Trophoblast cell (in vitro differentiated cells and primary cell): Measurements from ENCODE around the gene PDZD4.

Experiments
- DNase-seq, 2 donors: peaks; one replicate each; pipeline ENCODE4 v3.0.0-alpha.2; 2016
- H2AFZ ChIP-seq: 2 replicates; pipeline ENCODE4 v1.6.1; 2013; ENCODE audit warnings: low read length, moderate library complexity, mild to moderate bottlenecking; ENCODE audit not compliant: insufficient read depth, poor library complexity
- H2AK5ac ChIP-seq: 2 replicates; pipeline ENCODE4 v1.6.1; 2013; ENCODE audit warnings: mild to moderate bottlenecking, low read length
- H2BK120ac ChIP-seq: 2 replicates; pipeline ENCODE4 v1.6.1; 2013; ENCODE audit warnings: low read length, mild to moderate bottlenecking, moderate library complexity; ENCODE audit not compliant: insufficient read depth, poor library complexity
- H2BK12ac ChIP-seq: 2 replicates; pipeline ENCODE4 v1.6.1; 2013; ENCODE audit warnings: mild to moderate bottlenecking, low read length, moderate library complexity
- H2BK5ac ChIP-seq: 2 replicates; pipeline ENCODE4 v1.6.1; 2013; ENCODE audit warnings: low read length, low read depth, moderate library complexity, mild to moderate bottlenecking; ENCODE audit not compliant: poor library complexity
- H3K14ac ChIP-seq: 2 replicates; pipeline ENCODE4 v1.6.1; 2013; ENCODE audit warnings: mild to moderate bottlenecking, low read length
- H3K18ac ChIP-seq: 2 replicates; pipeline ENCODE4 v1.6.1; 2013; ENCODE audit warnings: mild to moderate bottlenecking, low read length
- H3K23ac ChIP-seq: 2 replicates; pipeline ENCODE4 v1.6.1; 2013; ENCODE audit warnings: low read length
- H3K27ac ChIP-seq: 2 replicates; pipeline ENCODE4 v1.5.1; 2013; ENCODE audit warnings: low read depth, mild to moderate bottlenecking, inconsistent platforms, low read length, moderate library complexity
- H3K27me3 ChIP-seq: 2 replicates; pipeline ENCODE4 v1.6.1; 2013; ENCODE audit warnings: inconsistent platforms, mild to moderate bottlenecking, low read length, moderate library complexity; ENCODE audit not compliant: insufficient read depth
- H3K36me3 ChIP-seq, 2 experiments: 1 replicate in 1 of 2; 2 replicates in 1 of 2; pipeline ENCODE4 v1.6.1; 2013; ENCODE audit warnings: low read length in 2 of 2, mild to moderate bottlenecking in 2 of 2, moderate library complexity in 1 of 2; ENCODE audit not compliant: insufficient read depth in 2 of 2, control insufficient read depth in 1 of 2
- H3K4ac ChIP-seq: 2 replicates; pipeline ENCODE4 v1.6.1; 2013; ENCODE audit warnings: low read depth, mild to moderate bottlenecking, low read length, moderate library complexity
- H3K4me1 ChIP-seq, 2 experiments: 1 replicate in 1 of 2; 2 replicates in 1 of 2; pipeline ENCODE4 v1.6.1; 2013; ENCODE audit warnings: low read length in 2 of 2, mild to moderate bottlenecking in 2 of 2, moderate library complexity in 1 of 2; ENCODE audit not compliant: insufficient read depth in 2 of 2, control insufficient read depth in 1 of 2
- H3K4me2 ChIP-seq: 2 replicates; pipeline ENCODE4 v1.6.1; 2013; ENCODE audit warnings: inconsistent platforms, mild to moderate bottlenecking, low read length, moderate library complexity
- H3K4me3 ChIP-seq: 2 replicates; pipeline ENCODE4 v1.5.1; 2013; ENCODE audit warnings: mild to moderate bottlenecking, low read depth, low read length, inconsistent platforms
- H3K79me1 ChIP-seq: one replicate; pipeline ENCODE4 v1.6.1; 2013; ENCODE audit warnings: low read length
- H3K79me2 ChIP-seq: 2 replicates; pipeline ENCODE4 v1.6.1; 2013; ENCODE audit warnings: low read length, mild to moderate bottlenecking; ENCODE audit not compliant: control insufficient read depth, insufficient read depth, poor library complexity
- H3K9ac ChIP-seq: 2 replicates; pipeline ENCODE4 v1.6.1; 2013; ENCODE audit warnings: mild to moderate bottlenecking, low read length
- H3K9me3 ChIP-seq: 2 replicates; pipeline ENCODE4 v1.6.1; 2013; ENCODE audit warnings: low read depth, mild to moderate bottlenecking, control low read depth, inconsistent platforms, low read length; ENCODE audit not compliant: insufficient read depth
- H4K12ac ChIP-seq: 2 replicates; pipeline ENCODE4 v1.6.1; 2013; ENCODE audit warnings: low read depth, mild to moderate bottlenecking, low read length, moderate library complexity
- H4K8ac ChIP-seq: 2 replicates; pipeline ENCODE4 v1.6.1; 2013; ENCODE audit warnings: low read depth, mild to moderate bottlenecking, low read length, moderate library complexity
- H4K91ac ChIP-seq: one replicate; pipeline ENCODE4 v1.6.1; 2013; ENCODE audit warnings: low read depth, mild to moderate bottlenecking, low read length, moderate library complexity
- WGBS: extraction: QIAGEN DNeasy Blood & Tissue Kit; methylation state at CpG from one replicate; pipeline ENCODE4 v1.1.7; 2013; ENCODE audit warnings: missing lambda C conversion rate; ENCODE audit not compliant: insufficient read length, insufficient coverage; ENCODE audit errors: extremely low coverage; 5-methylcytosine and 5-hydroxymethylcytosine counted together

Gene PDZD4

DNA sequence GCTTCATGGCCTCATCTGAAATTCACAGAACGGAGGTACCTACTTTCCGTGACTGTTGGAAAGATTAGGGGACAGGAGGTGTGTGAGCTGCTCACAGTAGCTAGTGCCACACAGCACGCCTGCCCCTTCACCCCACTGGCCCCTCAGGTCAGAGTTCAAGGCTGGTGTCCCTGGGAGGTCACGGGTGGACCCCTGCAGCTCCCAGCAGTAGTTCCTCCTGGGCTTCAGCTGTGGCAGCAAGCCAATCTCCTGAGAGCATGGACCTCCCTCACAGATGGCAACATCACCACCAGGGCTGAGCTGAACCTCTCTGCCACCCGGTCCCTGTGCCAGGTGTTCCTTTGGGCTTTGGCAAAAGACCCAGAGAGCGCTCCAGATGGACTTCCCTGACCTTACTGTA, 38.0 kb downstream of the PDZD4 start:
- H3K36me3 ChIP-seq = peaks cover 35 to 46% of the 10 kb centered on the region in 2 experiments
- H3K4me3 ChIP-seq = no peak overlapping the region
- H3K23ac ChIP-seq = no peak overlapping the region
- no peak overlapping the region for H3K27ac ChIP-seq
- H3K18ac ChIP-seq = no peak overlapping the region
- H3K4ac ChIP-seq = no peak overlapping the region
- no peak overlapping the region for H3K9ac ChIP-seq
- no peak overlapping the region for H2AK5ac ChIP-seq
- H3K4me1 ChIP-seq = peaks cover 0 to 5% of the 10 kb centered on the region in 2 experiments
- H3K9me3 ChIP-seq = no peaks in the 10 kb centered on the region
- H3K79me2 ChIP-seq = peaks cover 9% of the 10 kb centered on the region
- no peak for DNase-seq
- H2BK120ac ChIP-seq = no peak overlapping the region
- no CpG with 5 or more reads among the region's 6 CpGs for WGBS
- H3K79me1 ChIP-seq = peaks cover 10% of the 10 kb centered on the region
- H2AFZ ChIP-seq = no peak overlapping the region
- no peak overlapping the region for H4K8ac ChIP-seq
- no peak overlapping the region for H2BK12ac ChIP-seq
- H3K14ac ChIP-seq = no peak overlapping the region
- H3K27me3 ChIP-seq = no peaks in the 10 kb centered on the region
- H4K12ac ChIP-seq = no peak overlapping the region
- no peak overlapping the region for H2BK5ac ChIP-seq
- H4K91ac ChIP-seq = no peak overlapping the region
- H3K4me2 ChIP-seq = no peak overlapping the region

DNA sequence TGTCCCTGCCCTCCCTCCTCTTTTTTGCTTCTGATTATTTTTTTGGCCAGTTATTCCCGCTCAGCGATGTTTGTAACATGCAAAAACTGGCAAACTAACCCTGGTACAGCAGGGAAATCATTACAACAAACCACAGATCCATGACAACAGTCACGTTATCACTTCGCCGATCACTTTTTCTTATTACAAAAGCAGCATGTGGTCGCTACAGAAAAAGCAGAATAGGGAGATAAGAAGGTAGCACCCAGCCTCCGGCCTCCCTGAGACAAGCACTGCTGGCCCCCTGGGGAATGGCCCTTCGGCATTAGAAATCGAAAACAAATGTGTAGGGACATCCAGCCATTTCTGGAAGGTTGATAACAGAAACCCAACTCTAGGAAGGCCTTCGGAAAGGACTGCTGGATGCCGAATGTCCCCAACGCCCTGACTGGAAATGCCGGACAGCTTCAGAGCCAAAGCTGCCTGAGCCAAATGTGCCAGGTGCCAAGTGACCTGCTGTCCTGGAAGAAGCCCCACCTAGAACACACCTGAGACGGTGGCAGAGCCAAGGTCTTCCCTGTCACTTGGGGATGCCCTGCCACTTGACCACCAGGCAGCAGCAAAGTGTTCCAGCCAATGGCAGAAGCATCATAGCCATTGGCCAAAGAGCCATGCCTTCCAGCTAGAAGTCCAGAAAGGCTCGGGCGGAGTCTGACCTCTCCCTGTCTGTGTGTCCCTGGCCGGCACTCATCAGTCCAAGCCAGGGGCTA, 39.1 kb downstream of the PDZD4 start:
- Histone ChIP-seq H3K14ac (no peak overlapping the region), H3K23ac (no peak overlapping the region), H2BK120ac (no peak overlapping the region), H3K4ac (peak overlapping the region; percentile 14), H4K91ac (no peak overlapping the region), H4K12ac (no peak overlapping the region), H3K4me3 (no peak overlapping the region), H2AK5ac (no peak overlapping the region), H3K9ac (no peak overlapping the region), H2BK5ac (no peak overlapping the region), H3K4me2 (no peak overlapping the region), H3K79me1 (peaks cover 10% of the 10 kb centered on the region), H2BK12ac (no peak overlapping the region), H3K79me2 (peaks cover 9% of the 10 kb centered on the region), H3K36me3 (peaks cover 39 to 46% of the 10 kb centered on the region in 2 experiments), H3K27ac (no peak overlapping the region), H3K27me3 (no peaks in the 10 kb centered on the region), H4K8ac (no peak overlapping the region), H3K18ac (no peak overlapping the region), H2AFZ (no peak overlapping the region), H3K4me1 (peaks cover 0 to 5% of the 10 kb centered on the region in 2 experiments), H3K9me3 (no peaks in the 10 kb centered on the region)
- no peak for DNase-seq
- WGBS = no CpG with 5 or more reads among the region's 17 CpGs

DNA sequence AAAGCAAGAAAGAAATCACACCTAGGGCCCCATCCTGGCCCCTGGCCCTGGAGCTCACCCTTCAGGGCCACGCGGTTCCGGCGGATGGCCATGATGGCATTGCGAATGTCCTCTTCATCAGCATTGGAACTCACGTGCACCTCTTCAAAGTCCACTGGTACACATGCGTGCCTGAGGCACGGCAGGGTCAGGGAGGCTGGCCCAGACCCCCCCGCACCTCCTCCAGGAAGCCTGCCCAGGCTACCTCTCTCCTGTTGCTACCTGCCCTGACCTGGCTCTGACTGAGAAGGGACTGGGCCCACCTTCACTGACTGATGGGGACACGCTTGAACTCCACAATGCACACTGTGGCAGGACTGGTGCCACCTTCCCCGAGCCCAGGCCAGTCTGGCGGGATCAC, 40.7 kb downstream of the PDZD4 start:
- Histone ChIP-seq H3K79me1 (peaks cover 7% of the 10 kb centered on the region), H4K91ac (no peak overlapping the region), H3K4me2 (no peak overlapping the region), H2BK12ac (no peak overlapping the region), H4K12ac (no peak overlapping the region), H4K8ac (no peak overlapping the region), H3K4me3 (no peak overlapping the region), H3K4me1 (peaks cover 0 to 3% of the 10 kb centered on the region in 2 experiments), H3K23ac (no peak overlapping the region), H3K9me3 (no peaks in the 10 kb centered on the region), H2BK120ac (no peak overlapping the region), H2AK5ac (no peak overlapping the region), H3K14ac (no peak overlapping the region), H3K36me3 (peaks cover 45 to 56% of the 10 kb centered on the region in 2 experiments), H3K18ac (no peak overlapping the region), H3K27me3 (no peaks in the 10 kb centered on the region), H3K9ac (no peak overlapping the region), H3K27ac (no peak overlapping the region), H2AFZ (no peak overlapping the region), H3K4ac (no peak overlapping the region), H3K79me2 (peaks cover 4% of the 10 kb centered on the region), H2BK5ac (no peak overlapping the region)
- no peak for DNase-seq
- no CpG with 5 or more reads among the region's 12 CpGs for WGBS

DNA sequence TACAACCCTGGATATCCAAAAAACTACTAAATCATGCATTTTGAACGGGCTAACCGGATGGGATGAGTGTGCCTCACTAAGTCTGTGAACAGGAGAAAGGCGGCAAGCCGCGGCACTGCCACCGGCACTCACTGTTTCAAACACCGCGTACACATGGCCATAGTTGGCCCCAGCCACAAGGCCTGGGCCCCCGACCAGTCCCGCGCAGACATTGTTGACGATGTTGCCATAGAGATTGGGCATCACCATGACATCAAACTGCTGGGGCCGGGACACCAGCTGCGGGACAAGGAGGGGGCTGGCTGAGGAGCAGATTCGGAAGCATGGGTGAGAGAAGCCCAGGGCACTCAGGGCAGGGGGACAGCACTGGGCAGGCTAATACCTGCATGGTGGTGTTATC, 43.7 kb downstream of the PDZD4 start:
- WGBS = no CpG with 5 or more reads among the region's 15 CpGs
- Histone ChIP-seq H3K14ac (no peak overlapping the region), H2BK120ac (no peak overlapping the region), H3K79me2 (no peaks in the 10 kb centered on the region), H3K18ac (no peak overlapping the region), H3K27me3 (no peaks in the 10 kb centered on the region), H3K4me3 (no peak overlapping the region), H3K9ac (no peak overlapping the region), H3K4ac (no peak overlapping the region), H4K12ac (no peak overlapping the region), H3K4me1 (no peaks in the 10 kb centered on the region), H3K79me1 (no peaks in the 10 kb centered on the region), H3K36me3 (peaks cover 48 to 55% of the 10 kb centered on the region in 2 experiments), H2BK5ac (no peak overlapping the region), H2AK5ac (no peak overlapping the region), H3K23ac (no peak overlapping the region), H3K27ac (no peak overlapping the region), H4K91ac (no peak overlapping the region), H2AFZ (no peak overlapping the region), H3K4me2 (no peak overlapping the region), H4K8ac (no peak overlapping the region), H3K9me3 (no peaks in the 10 kb centered on the region), H2BK12ac (no peak overlapping the region)
- DNase-seq = no peak
